Hepatocyte (in vitro differentiated cells): ENCODE results near the gene SLC13A5.

Experiments
- EZH2 ChIP-seq: fragments of 200-600 bp; sonication (generic); IDR thresholded peaks from 2 replicates; pipeline ENCODE4 v1.6.1; 2016; ENCODE audit warnings: antibody characterized with exemption, mild to moderate bottlenecking, borderline replicate concordance
- EZH2phosphoT487 ChIP-seq: fragments of 200-600 bp; sonication (generic); IDR thresholded peaks from one replicate; pipeline ENCODE4 v1.6.1; 2018; ENCODE audit warnings: antibody characterized with exemption, mild to moderate bottlenecking, low read depth, moderate library complexity; ENCODE audit not compliant: unreplicated experiment, severe bottlenecking
- TF ChIP-seq, protein P1 (sequence below): fragments of 200-600 bp; sonication (generic); IDR thresholded peaks from 2 replicates; pipeline ENCODE4 v1.5.1; 2016; ENCODE audit warnings: antibody characterized with exemption, mild to moderate bottlenecking; ENCODE audit not compliant: poor library complexity

DNA sequence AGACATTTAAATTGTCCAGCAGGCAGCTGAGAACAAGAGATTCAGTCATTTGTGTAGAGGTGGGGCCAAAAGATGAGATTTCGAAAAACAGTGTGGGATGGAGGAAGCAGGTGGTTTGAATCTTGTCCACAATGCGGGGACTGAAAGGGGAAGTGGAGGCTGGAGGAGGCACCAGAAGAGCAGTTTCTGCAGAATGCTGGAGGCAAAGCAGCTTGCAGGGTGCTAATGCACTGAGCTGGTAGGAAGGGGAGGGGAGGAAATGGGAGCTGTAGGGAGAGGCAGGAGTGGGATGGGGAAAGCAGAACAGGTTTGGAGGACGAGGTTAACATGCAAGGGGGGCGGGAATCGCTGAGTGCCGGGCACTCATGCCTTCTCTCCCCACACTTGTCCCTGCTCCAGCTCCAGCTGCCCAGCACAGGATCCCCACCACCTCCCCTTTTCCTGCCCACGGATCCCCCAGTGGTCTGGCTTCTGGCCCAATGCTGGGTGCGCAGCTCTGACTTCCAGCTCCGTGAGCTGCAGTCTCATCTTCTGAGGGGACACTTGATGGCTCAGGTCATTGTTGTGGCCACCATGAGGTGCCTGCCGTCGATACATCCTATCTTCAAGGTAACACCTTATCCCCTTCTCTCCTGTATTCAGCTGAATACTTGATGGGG lies 52.2 kb downstream of the SLC13A5 start:
- TF ChIP-seq, protein P1, sequence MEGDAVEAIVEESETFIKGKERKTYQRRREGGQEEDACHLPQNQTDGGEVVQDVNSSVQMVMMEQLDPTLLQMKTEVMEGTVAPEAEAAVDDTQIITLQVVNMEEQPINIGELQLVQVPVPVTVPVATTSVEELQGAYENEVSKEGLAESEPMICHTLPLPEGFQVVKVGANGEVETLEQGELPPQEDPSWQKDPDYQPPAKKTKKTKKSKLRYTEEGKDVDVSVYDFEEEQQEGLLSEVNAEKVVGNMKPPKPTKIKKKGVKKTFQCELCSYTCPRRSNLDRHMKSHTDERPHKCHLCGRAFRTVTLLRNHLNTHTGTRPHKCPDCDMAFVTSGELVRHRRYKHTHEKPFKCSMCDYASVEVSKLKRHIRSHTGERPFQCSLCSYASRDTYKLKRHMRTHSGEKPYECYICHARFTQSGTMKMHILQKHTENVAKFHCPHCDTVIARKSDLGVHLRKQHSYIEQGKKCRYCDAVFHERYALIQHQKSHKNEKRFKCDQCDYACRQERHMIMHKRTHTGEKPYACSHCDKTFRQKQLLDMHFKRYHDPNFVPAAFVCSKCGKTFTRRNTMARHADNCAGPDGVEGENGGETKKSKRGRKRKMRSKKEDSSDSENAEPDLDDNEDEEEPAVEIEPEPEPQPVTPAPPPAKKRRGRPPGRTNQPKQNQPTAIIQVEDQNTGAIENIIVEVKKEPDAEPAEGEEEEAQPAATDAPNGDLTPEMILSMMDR, result no peak
- TF ChIP-seq EZH2, result no peak
- TF ChIP-seq EZH2phosphoT487, result no peak
